ENCODE data around the gene PIP4K2A.

The PIP4K2A gene

GRCh38 chr10:22740180-22740579, 25.8 kb upstream of the PIP4K2A start:
- DNase-seq, result peak; percentile 30
- Histone ChIP-seq H2BK5ac (ENCODE audit: low read length) (no peak overlapping the region), H3K4ac (ENCODE audit: low read depth, low read length) (no peak overlapping the region), H2BK15ac (replicated peaks; ENCODE audit: low read depth) (no peak overlapping the region), H3K4me2 (ENCODE audit: low read length) (no peak overlapping the region), H2AK5ac (ENCODE audit: low read length) (no peak overlapping the region), H3K23ac (ENCODE audit: low read length) (no peak overlapping the region), H3K36me3 (ENCODE audit: control insufficient read depth, insufficient read depth, low read length) (no peaks in the 10 kb centered on the region), H3K4me1 (ENCODE audit: control insufficient read depth, low read depth, low read length) (no peaks in the 10 kb centered on the region), H3K27me3 (ENCODE audit: insufficient read depth, low read length, poor library complexity) (no peaks in the 10 kb centered on the region), H3K79me2 (ENCODE audit: control insufficient read depth, insufficient read depth, low read length) (no peaks in the 10 kb centered on the region), H3K9ac (ENCODE audit: low read length) (no peak overlapping the region), H3K4me3 (ENCODE audit: low read length) (no peak overlapping the region), H3K56ac (ENCODE audit: low read length) (no peak overlapping the region), H4K8ac (ENCODE audit: low read depth, low read length) (no peak overlapping the region), H2BK120ac (ENCODE audit: low read depth, low read length) (no peak overlapping the region), H3K79me1 (ENCODE audit: low read length) (no peaks in the 10 kb centered on the region), H4K5ac (ENCODE audit: low read length) (no peak overlapping the region), H3K18ac (ENCODE audit: low read length) (no peak overlapping the region), H3K27ac (ENCODE audit: low read depth, low read length) (no peak overlapping the region)
- no CpG with 5 or more reads among the region's 2 CpGs for whole genome bisulfite sequencing (ENCODE audit: extremely low coverage, insufficient coverage, low lambda C conversion rate)

GRCh38 chr10:22737587-22737986, 23.2 kb upstream of the PIP4K2A start:
- DNase-seq, result no peak
- Histone ChIP-seq H3K27ac (ENCODE audit: low read depth, low read length) (no peak overlapping the region), H3K4me2 (ENCODE audit: low read length) (no peak overlapping the region)

GRCh38 chr10:22736134-22736533, 21.8 kb upstream of the PIP4K2A start:
- Histone ChIP-seq H3K27ac (ENCODE audit: low read depth, low read length) (no peak overlapping the region), H4K8ac (ENCODE audit: low read depth, low read length) (no peak overlapping the region), H2BK120ac (ENCODE audit: low read depth, low read length) (no peak overlapping the region), H3K79me1 (ENCODE audit: low read length) (no peaks in the 10 kb centered on the region), H3K9ac (ENCODE audit: low read length) (no peak overlapping the region), H3K36me3 (ENCODE audit: control insufficient read depth, insufficient read depth, low read length) (no peaks in the 10 kb centered on the region), H3K4me3 (ENCODE audit: low read length) (no peak overlapping the region), H3K4me2 (ENCODE audit: low read length) (no peak overlapping the region), H2BK15ac (replicated peaks; ENCODE audit: low read depth) (no peak overlapping the region), H3K18ac (ENCODE audit: low read length) (no peak overlapping the region), H4K5ac (ENCODE audit: low read length) (no peak overlapping the region), H3K79me2 (ENCODE audit: control insufficient read depth, insufficient read depth, low read length) (no peaks in the 10 kb centered on the region), H3K23ac (ENCODE audit: low read length) (no peak overlapping the region), H3K4me1 (ENCODE audit: control insufficient read depth, low read depth, low read length) (no peaks in the 10 kb centered on the region), H2BK5ac (ENCODE audit: low read length) (no peak overlapping the region), H3K4ac (ENCODE audit: low read depth, low read length) (no peak overlapping the region), H3K56ac (ENCODE audit: low read length) (no peak overlapping the region), H3K27me3 (ENCODE audit: insufficient read depth, low read length, poor library complexity) (no peaks in the 10 kb centered on the region), H2AK5ac (ENCODE audit: low read length) (no peak overlapping the region)
- DNase-seq, result no peak

More at GRCh38 chr10:22737587-22737986, 23.2 kb upstream of the PIP4K2A start:
- H3K27me3 ChIP-seq (ENCODE audit: insufficient read depth, low read length, poor library complexity), result no peaks in the 10 kb centered on the region
- no peaks in the 10 kb centered on the region for H3K79me1 ChIP-seq (ENCODE audit: low read length)
- H3K56ac ChIP-seq (ENCODE audit: low read length), result no peak overlapping the region
- H4K8ac ChIP-seq (ENCODE audit: low read depth, low read length), result no peak overlapping the region
- H3K36me3 ChIP-seq (ENCODE audit: control insufficient read depth, insufficient read depth, low read length), result no peaks in the 10 kb centered on the region
- no peak overlapping the region for H3K4me3 ChIP-seq (ENCODE audit: low read length)
- H3K23ac ChIP-seq (ENCODE audit: low read length), result no peak overlapping the region
- H3K18ac ChIP-seq (ENCODE audit: low read length), result no peak overlapping the region
- no peaks in the 10 kb centered on the region for H3K79me2 ChIP-seq (ENCODE audit: control insufficient read depth, insufficient read depth, low read length)
- H3K4ac ChIP-seq (ENCODE audit: low read depth, low read length), result no peak overlapping the region
- H4K5ac ChIP-seq (ENCODE audit: low read length), result no peak overlapping the region
- no peak overlapping the region for H2AK5ac ChIP-seq (ENCODE audit: low read length)
- H2BK120ac ChIP-seq (ENCODE audit: low read depth, low read length), result no peak overlapping the region
- no peak overlapping the region for H2BK5ac ChIP-seq (ENCODE audit: low read length)
- no peaks in the 10 kb centered on the region for H3K4me1 ChIP-seq (ENCODE audit: control insufficient read depth, low read depth, low read length)
- H3K9ac ChIP-seq (ENCODE audit: low read length), result no peak overlapping the region
- WGBS (ENCODE audit: extremely low coverage, insufficient coverage, low lambda C conversion rate), result no CpG with 5 or more reads among the region's 1 CpG
- no peak overlapping the region for H2BK15ac ChIP-seq (replicated peaks; ENCODE audit: low read depth)

GRCh38 chr10:22733992-22734391, 19.6 kb upstream of the PIP4K2A start:
- Histone ChIP-seq H3K4me1 (ENCODE audit: control insufficient read depth, low read depth, low read length) (no peaks in the 10 kb centered on the region), H2BK15ac (replicated peaks; ENCODE audit: low read depth) (no peak overlapping the region), H3K4me3 (ENCODE audit: low read length) (no peak overlapping the region), H3K4ac (ENCODE audit: low read depth, low read length) (no peak overlapping the region), H3K4me2 (ENCODE audit: low read length) (no peak overlapping the region), H3K23ac (ENCODE audit: low read length) (no peak overlapping the region), H4K5ac (ENCODE audit: low read length) (no peak overlapping the region), H3K9ac (ENCODE audit: low read length) (no peak overlapping the region), H3K79me2 (ENCODE audit: control insufficient read depth, insufficient read depth, low read length) (no peaks in the 10 kb centered on the region), H2BK120ac (ENCODE audit: low read depth, low read length) (no peak overlapping the region), H2BK5ac (ENCODE audit: low read length) (no peak overlapping the region), H4K8ac (ENCODE audit: low read depth, low read length) (no peak overlapping the region), H3K56ac (ENCODE audit: low read length) (no peak overlapping the region), H3K79me1 (ENCODE audit: low read length) (no peaks in the 10 kb centered on the region), H3K27ac (ENCODE audit: low read depth, low read length) (no peak overlapping the region), H3K18ac (ENCODE audit: low read length) (no peak overlapping the region), H3K36me3 (ENCODE audit: control insufficient read depth, insufficient read depth, low read length) (no peaks in the 10 kb centered on the region), H3K27me3 (ENCODE audit: insufficient read depth, low read length, poor library complexity) (no peaks in the 10 kb centered on the region), H2AK5ac (ENCODE audit: low read length) (no peak overlapping the region)
- no peak for DNase-seq
- WGBS (ENCODE audit: extremely low coverage, insufficient coverage, low lambda C conversion rate), result no CpG with 5 or more reads among the region's 3 CpGs

- Histone ChIP-seq H2AK5ac (ENCODE audit: low read length) (no peak overlapping the region), H3K4me3 (ENCODE audit: low read length) (no peak overlapping the region), H3K23ac (ENCODE audit: low read length) (no peak overlapping the region), H3K27ac (ENCODE audit: low read depth, low read length) (no peak overlapping the region), H4K8ac (ENCODE audit: low read depth, low read length) (no peak overlapping the region), H3K79me1 (ENCODE audit: low read length) (no peaks in the 10 kb centered on the region), H3K18ac (ENCODE audit: low read length) (no peak overlapping the region), H4K5ac (ENCODE audit: low read length) (no peak overlapping the region), H3K56ac (ENCODE audit: low read length) (no peak overlapping the region), H3K27me3 (ENCODE audit: insufficient read depth, low read length, poor library complexity) (no peaks in the 10 kb centered on the region), H2BK120ac (ENCODE audit: low read depth, low read length) (no peak overlapping the region), H2BK5ac (ENCODE audit: low read length) (no peak overlapping the region), H2BK15ac (replicated peaks; ENCODE audit: low read depth) (no peak overlapping the region), H3K36me3 (ENCODE audit: control insufficient read depth, insufficient read depth, low read length) (no peaks in the 10 kb centered on the region), H3K4me2 (ENCODE audit: low read length) (no peak overlapping the region), H3K79me2 (ENCODE audit: control insufficient read depth, insufficient read depth, low read length) (no peaks in the 10 kb centered on the region), H3K4ac (ENCODE audit: low read depth, low read length) (no peak overlapping the region), H3K4me1 (ENCODE audit: control insufficient read depth, low read depth, low read length) (no peaks in the 10 kb centered on the region), H3K9ac (ENCODE audit: low read length) (no peak overlapping the region)
- DNase-seq, result peak; percentile 20
- WGBS (ENCODE audit: extremely low coverage, insufficient coverage, low lambda C conversion rate), result no CpG with 5 or more reads among the region's 3 CpGs
These were observed 13.3 kb upstream of the PIP4K2A start for GRCh38 chr10:22727663-22728062.

GRCh38 chr10:22727112-22727511, 12.7 kb upstream of the PIP4K2A start:
- Histone ChIP-seq H3K4me3 (ENCODE audit: low read length) (no peak overlapping the region), H4K8ac (ENCODE audit: low read depth, low read length) (no peak overlapping the region), H2BK5ac (ENCODE audit: low read length) (no peak overlapping the region), H3K23ac (ENCODE audit: low read length) (no peak overlapping the region), H3K18ac (ENCODE audit: low read length) (no peak overlapping the region), H2AK5ac (ENCODE audit: low read length) (no peak overlapping the region), H3K79me1 (ENCODE audit: low read length) (no peaks in the 10 kb centered on the region), H3K4me1 (ENCODE audit: control insufficient read depth, low read depth, low read length) (no peaks in the 10 kb centered on the region), H3K4me2 (ENCODE audit: low read length) (no peak overlapping the region), H4K5ac (ENCODE audit: low read length) (no peak overlapping the region), H2BK15ac (replicated peaks; ENCODE audit: low read depth) (no peak overlapping the region), H3K79me2 (ENCODE audit: control insufficient read depth, insufficient read depth, low read length) (no peaks in the 10 kb centered on the region), H3K36me3 (ENCODE audit: control insufficient read depth, insufficient read depth, low read length) (no peaks in the 10 kb centered on the region), H3K56ac (ENCODE audit: low read length) (no peak overlapping the region), H3K27ac (ENCODE audit: low read depth, low read length) (no peak overlapping the region), H3K4ac (ENCODE audit: low read depth, low read length) (no peak overlapping the region), H3K9ac (ENCODE audit: low read length) (no peak overlapping the region), H3K27me3 (ENCODE audit: insufficient read depth, low read length, poor library complexity) (no peaks in the 10 kb centered on the region), H2BK120ac (ENCODE audit: low read depth, low read length) (no peak overlapping the region)
- no CpG with 5 or more reads among the region's 2 CpGs for WGBS (ENCODE audit: extremely low coverage, insufficient coverage, low lambda C conversion rate)
- DNase-seq, result no peak
